ENCODE measurements around the gene CHM.

- TF ChIP-seq POLR2A (IDR thresholded peaks at IDR 0.05) (no peak), CTCF (IDR thresholded peaks at IDR 0.05) (no peak)
These were observed 48.4 kb downstream of the CHM start for GRCh38 chrX:85998954-85999353.
